HUES64 (cell line): ENCODE measurements around the gene FARP2.

Experiments
- H3K27ac ChIP-seq: 2 replicates; pipeline ENCODE4 v1.7.0; 2013; ENCODE audit warnings: low read depth, low read length, inconsistent platforms
- H3K27me3 ChIP-seq: 2 replicates; pipeline ENCODE4 v1.6.1; 2013; ENCODE audit warnings: mild to moderate bottlenecking, low read length; ENCODE audit not compliant: insufficient read depth
- H3K36me3 ChIP-seq: 2 replicates; pipeline ENCODE4 v1.6.1; 2013; ENCODE audit warnings: mild to moderate bottlenecking, low read length; ENCODE audit not compliant: insufficient read depth
- H3K4me1 ChIP-seq: 2 replicates; pipeline ENCODE4 v1.6.1; 2013; ENCODE audit warnings: mild to moderate bottlenecking, low read length, moderate library complexity; ENCODE audit not compliant: insufficient read depth
- H3K4me3 ChIP-seq: 2 replicates; pipeline ENCODE4 v1.5.1; 2013; ENCODE audit warnings: mild to moderate bottlenecking, low read length, moderate library complexity
- H3K9ac ChIP-seq: 2 replicates; pipeline ENCODE4 v1.6.1; 2013; ENCODE audit warnings: mild to moderate bottlenecking, low read depth, low read length
- H3K9me3 ChIP-seq: 2 replicates; pipeline ENCODE4 v1.6.1; 2013; ENCODE audit warnings: low read depth, low read length; ENCODE audit not compliant: insufficient read depth
- WGBS: fragments of 150-250, 120-280 bp; methylation state at CpG from one replicate; pipeline ENCODE4 v1.1.7; 2013; ENCODE audit warnings: missing lambda C conversion rate; 5-methylcytosine and 5-hydroxymethylcytosine counted together

The FARP2 gene

GRCh38 chr2:241461693-241462677 lies 105.9 kb downstream of the FARP2 start:
- Histone ChIP-seq H3K9ac (no peak overlapping the region), H3K27ac (no peak overlapping the region), H3K4me3 (no peak overlapping the region), H3K36me3 (no peaks in the 10 kb centered on the region), H3K9me3 (no peaks in the 10 kb centered on the region), H3K27me3 (no peaks in the 10 kb centered on the region), H3K4me1 (no peaks in the 10 kb centered on the region)
- 94% methylated on average over 19 of the region's 19 CpGs for WGBS

GRCh38 chr2:241463276-241464135 lies 107.4 kb downstream of the FARP2 start:
- no peaks in the 10 kb centered on the region for H3K9me3 ChIP-seq
- H3K27me3 ChIP-seq: no peaks in the 10 kb centered on the region
- 92% methylated on average over 18 of the region's 18 CpGs for WGBS
- H3K36me3 ChIP-seq: no peaks in the 10 kb centered on the region
- no peak overlapping the region for H3K9ac ChIP-seq
- no peak overlapping the region for H3K27ac ChIP-seq
- H3K4me3 ChIP-seq: no peak overlapping the region
- no peaks in the 10 kb centered on the region for H3K4me1 ChIP-seq

GRCh38 chr2:241465543-241465942 lies 109.5 kb downstream of the FARP2 start:
- no peak overlapping the region for H3K27ac ChIP-seq
- H3K4me1 ChIP-seq: no peaks in the 10 kb centered on the region
- H3K27me3 ChIP-seq: no peaks in the 10 kb centered on the region
- H3K9me3 ChIP-seq: no peaks in the 10 kb centered on the region
- WGBS: 67% methylated on average over 12 of the region's 12 CpGs
- no peaks in the 10 kb centered on the region for H3K36me3 ChIP-seq
- no peak overlapping the region for H3K4me3 ChIP-seq
- H3K9ac ChIP-seq: no peak overlapping the region

GRCh38 chr2:241466230-241466629 lies 110.1 kb downstream of the FARP2 start:
- Histone ChIP-seq H3K9ac (no peak overlapping the region), H3K27ac (no peak overlapping the region), H3K4me3 (no peak overlapping the region), H3K27me3 (no peaks in the 10 kb centered on the region), H3K4me1 (no peaks in the 10 kb centered on the region), H3K9me3 (no peaks in the 10 kb centered on the region), H3K36me3 (no peaks in the 10 kb centered on the region)
- 94% methylated on average over 10 of the region's 10 CpGs for WGBS

- H3K27me3 ChIP-seq: no peaks in the 10 kb centered on the region
- 95% methylated on average over 23 of the region's 23 CpGs for WGBS
- H3K9me3 ChIP-seq: no peaks in the 10 kb centered on the region
- H3K9ac ChIP-seq: no peak overlapping the region
- H3K27ac ChIP-seq: no peak overlapping the region
- H3K36me3 ChIP-seq: no peaks in the 10 kb centered on the region
- no peak overlapping the region for H3K4me3 ChIP-seq
- no peaks in the 10 kb centered on the region for H3K4me1 ChIP-seq
These were observed 111.8 kb downstream of the FARP2 start for GRCh38 chr2:241467777-241468475.

- 63% methylated on average over 2 of the region's 2 CpGs for WGBS
These were observed 112.3 kb downstream of the FARP2 start for GRCh38 chr2:241468476-241468781.

GRCh38 chr2:241469746-241470145 lies 113.7 kb downstream of the FARP2 start:
- Histone ChIP-seq H3K36me3 (no peaks in the 10 kb centered on the region), H3K27ac (no peak overlapping the region), H3K9ac (no peak overlapping the region), H3K27me3 (no peaks in the 10 kb centered on the region), H3K4me1 (no peaks in the 10 kb centered on the region), H3K4me3 (no peak overlapping the region), H3K9me3 (no peaks in the 10 kb centered on the region)
- 93% methylated on average over 2 of the region's 2 CpGs for WGBS

More at GRCh38 chr2:241468476-241468781, 112.3 kb downstream of the FARP2 start:
- Histone ChIP-seq H3K36me3 (no peaks in the 10 kb centered on the region), H3K9ac (no peak overlapping the region), H3K27ac (no peak overlapping the region), H3K4me1 (no peaks in the 10 kb centered on the region), H3K27me3 (no peaks in the 10 kb centered on the region), H3K4me3 (no peak overlapping the region), H3K9me3 (no peaks in the 10 kb centered on the region)

GRCh38 chr2:241473399-241473798 lies 117.3 kb downstream of the FARP2 start:
- H3K9ac ChIP-seq: no peak overlapping the region
- WGBS: 91% methylated on average over 3 of the region's 3 CpGs
- no peaks in the 10 kb centered on the region for H3K4me1 ChIP-seq
- no peaks in the 10 kb centered on the region for H3K27me3 ChIP-seq
- no peak overlapping the region for H3K27ac ChIP-seq
- no peak overlapping the region for H3K4me3 ChIP-seq
- H3K36me3 ChIP-seq: no peaks in the 10 kb centered on the region
- H3K9me3 ChIP-seq: no peaks in the 10 kb centered on the region

GRCh38 chr2:241475267-241475666 lies 119.2 kb downstream of the FARP2 start:
- no peak overlapping the region for H3K9ac ChIP-seq
- no peak overlapping the region for H3K4me3 ChIP-seq
- H3K4me1 ChIP-seq: no peaks in the 10 kb centered on the region
- no peak overlapping the region for H3K27ac ChIP-seq
- no peaks in the 10 kb centered on the region for H3K27me3 ChIP-seq
- H3K9me3 ChIP-seq: no peaks in the 10 kb centered on the region
- 88% methylated on average over 3 of the region's 3 CpGs for WGBS
- no peaks in the 10 kb centered on the region for H3K36me3 ChIP-seq

- Histone ChIP-seq H3K27ac (no peak overlapping the region), H3K4me3 (no peak overlapping the region), H3K36me3 (no peaks in the 10 kb centered on the region), H3K9ac (no peak overlapping the region), H3K9me3 (no peaks in the 10 kb centered on the region), H3K4me1 (no peaks in the 10 kb centered on the region), H3K27me3 (no peaks in the 10 kb centered on the region)
- WGBS: 95% methylated on average over 8 of the region's 8 CpGs
These were observed 122.1 kb downstream of the FARP2 start for GRCh38 chr2:241478166-241478565.
